Measurements from ENCODE around the gene PIP5K1A. TPM values are rescaled to one million over a fixed set of nuclear protein-coding genes. Genes with fewer than 3 reads are reported as not detected.

Gene PIP5K1A
- total RNA-seq, 4 donors from 2014 or later = 31.5 to 94.2 (median 59.4) TPM

Other genes starting within 250 kb of the PIP5K1A start
- gene CERS2, start 223.7 kb upstream of the PIP5K1A start, total RNA-seq = 100 to 1,000 TPM in 3 of 4 donors, 10 to 100 TPM in 1; 96.8 to 144 (median 131) TPM
- 10 to 100 TPM in 1 of 4 donors, 1 to 10 TPM in 2, under 1 TPM in 1; 0.79 to 26.4 (median 5.6) TPM for gene ANXA9, start 216.3 kb upstream of the PIP5K1A start, total RNA-seq
- gene MINDY1, start 191.7 kb upstream of the PIP5K1A start, total RNA-seq = 10 to 100 TPM; 15.5 to 35.4 (median 33.2) TPM
- 10 to 100 TPM in 3 of 4 donors, 1 to 10 TPM in 1; 6.2 to 20.6 (median 16.2) TPM for gene PRUNE1, start 190.1 kb upstream of the PIP5K1A start, total RNA-seq
- under 1 TPM in 3 of 4 donors, not detected in 1; 0.63 to 0.74 (median 0.69) TPM for gene BNIPL, start 162.0 kb upstream of the PIP5K1A start, total RNA-seq
- 1 to 10 TPM; 2.8 to 7.8 (median 5.6) TPM for gene C1orf56, start 150.8 kb upstream of the PIP5K1A start, total RNA-seq
- 100 to 1,000 TPM in 1 of 4 donors, 10 to 100 TPM in 3; 56.6 to 115 (median 92.0) TPM for gene CDC42SE1, start 138.9 kb upstream of the PIP5K1A start, total RNA-seq
- 1 to 10 TPM in 2 of 4 donors, under 1 TPM in 2; 0.47 to 6.6 (median 0.79) TPM for gene MLLT11, start 138.2 kb upstream of the PIP5K1A start, total RNA-seq
- 10 to 100 TPM; 15.0 to 36.1 (median 21.2) TPM for gene GABPB2, start 127.8 kb upstream of the PIP5K1A start, total RNA-seq
- gene SEMA6C, start 51.9 kb upstream of the PIP5K1A start, total RNA-seq = 10 to 100 TPM in 1 of 4 donors, 1 to 10 TPM in 3; 2.6 to 25.5 (median 4.1) TPM
- 10 to 100 TPM in 3 of 4 donors, 1 to 10 TPM in 1; 7.6 to 16.4 (median 13.0) TPM for gene TNFAIP8L2, start 41.9 kb upstream of the PIP5K1A start, total RNA-seq
- 10 to 100 TPM in 2 of 4 donors, 1 to 10 TPM in 2; 4.1 to 11.0 (median 9.8) TPM for gene LYSMD1, start 32.6 kb upstream of the PIP5K1A start, total RNA-seq
- gene SCNM1, start 32.4 kb upstream of the PIP5K1A start, total RNA-seq = 10 to 100 TPM; 12.0 to 24.7 (median 20.7) TPM
- gene TMOD4, start 22.6 kb upstream of the PIP5K1A start, total RNA-seq = 1 to 10 TPM in 1 of 4 donors, not detected in 3; 1.9 TPM
- 10 to 100 TPM; 24.0 to 26.1 (median 24.6) TPM for gene VPS72, start 8.4 kb upstream of the PIP5K1A start, total RNA-seq
- 100 to 1,000 TPM in 3 of 4 donors, 10 to 100 TPM in 1; 96.4 to 148 (median 131) TPM for gene PSMD4, start 56.2 kb downstream of the PIP5K1A start, total RNA-seq
- gene ZNF687, start 83.7 kb downstream of the PIP5K1A start, total RNA-seq = 10 to 100 TPM; 10.1 to 15.3 (median 14.2) TPM
- gene PI4KB, start 128.9 kb downstream of the PIP5K1A start, total RNA-seq = 100 to 1,000 TPM in 1 of 4 donors, 10 to 100 TPM in 3; 80.4 to 109 (median 87.2) TPM
- 10 to 100 TPM; 20.1 to 50.6 (median 24.4) TPM for gene RFX5, start 148.7 kb downstream of the PIP5K1A start, total RNA-seq
- gene SELENBP1, start 174.2 kb downstream of the PIP5K1A start, total RNA-seq = 100 to 1,000 TPM in 2 of 4 donors, 10 to 100 TPM in 2; 35.7 to 190 (median 128) TPM
- gene PSMB4, start 201.0 kb downstream of the PIP5K1A start, total RNA-seq = 100 to 1,000 TPM; 218 to 238 (median 231) TPM